ENCODE measurements around the gene RNU11.

RNU11 gene

DNA sequence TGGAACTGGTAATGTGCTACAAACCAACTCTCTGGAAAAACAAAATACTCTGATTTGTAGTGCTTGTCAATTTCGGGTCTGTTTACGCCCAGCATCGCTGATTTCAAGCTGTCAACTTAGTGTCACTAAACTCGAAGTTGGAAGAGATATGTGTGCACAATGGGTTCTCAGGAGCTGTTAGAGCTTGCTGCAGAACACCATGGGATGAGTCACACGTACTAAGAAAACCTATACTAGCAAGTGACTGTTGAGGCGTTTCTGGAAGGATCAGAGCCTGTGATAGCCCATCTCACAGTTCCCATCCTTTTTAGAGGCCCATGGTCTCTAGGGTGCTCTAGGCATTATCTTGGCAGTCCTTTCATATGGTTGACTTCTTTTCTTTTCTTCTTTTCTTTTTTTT is 34.4 kb downstream of the RNU11 start:
- TF ChIP-seq REST (IDR thresholded peaks at IDR 0.05; ENCODE audit: insufficient read depth in 1 of 2, low read depth in 2 of 2, low read length in 2 of 2) = no peak

GRCh38 chr1:28684937-28685336 is 36.5 kb downstream of the RNU11 start:
- TF ChIP-seq POLR2AphosphoS5 (IDR thresholded peaks at IDR 0.05; ENCODE audit: low read depth, low read length) = no peak
- no peak for TF ChIP-seq SIN3A (IDR thresholded peaks at IDR 0.05; ENCODE audit: borderline replicate concordance, insufficient read depth, low read length)

Measured in PFSK-1 (cell line).